Duodenal mucosa (tissue), 2 donors: ENCODE measurements around the gene SPDYE17.
"Not testable (repeated sequence)": the region's sequence is repeated elsewhere in the genome, so short reads cannot be mapped to it uniquely, and the experiment has no call there.

Experiments
- H3K27ac ChIP-seq: one replicate; pipeline ENCODE4 v1.7.0; 2013; ENCODE audit warnings: low read depth, low read length
- H3K27me3 ChIP-seq, 2 donors: one replicate each; pipeline ENCODE4 v1.7.0; 2013; ENCODE audit warnings: low read length in 2 of 2, control low read depth in 1 of 2; ENCODE audit not compliant: insufficient read depth in 2 of 2, control insufficient read depth in 1 of 2
- H3K36me3 ChIP-seq, 2 donors: one replicate each; pipeline ENCODE4 v1.7.0; 2013; ENCODE audit warnings: low read length in 2 of 2, control low read depth in 1 of 2; ENCODE audit not compliant: insufficient read depth in 2 of 2, control insufficient read depth in 1 of 2
- H3K4me1 ChIP-seq, 2 donors: one replicate each; pipeline ENCODE4 v1.7.0; 2013; ENCODE audit warnings: low read length in 2 of 2, control low read depth in 1 of 2; ENCODE audit not compliant: insufficient read depth in 2 of 2, control insufficient read depth in 1 of 2
- H3K4me3 ChIP-seq, 2 donors: one replicate each; pipeline ENCODE4 v1.7.0; 2013; ENCODE audit warnings: low read length in 2 of 2, low read depth in 1 of 2
- H3K9ac ChIP-seq, 2 donors: one replicate each; pipeline ENCODE4 v1.7.0; 2013; ENCODE audit warnings: low read length in 2 of 2, low read depth in 1 of 2
- H3K9me3 ChIP-seq, 2 donors: one replicate each; pipeline ENCODE4 v1.7.0; 2013; ENCODE audit warnings: low read length in 2 of 2, control low read depth in 1 of 2; ENCODE audit not compliant: control insufficient read depth in 1 of 2

SPDYE17 gene

GRCh38 chr7:77032261-77032660 lies at the start of gene SPDYE17:
TSS of gene SPDYE17 (minus strand) at chr7:77032361. CDS start at chr7:77030570, 1,791 bp downstream.
- not testable (repeated sequence) for H3K9me3 ChIP-seq, H3K4me3 ChIP-seq, H3K27me3 ChIP-seq, H3K27ac ChIP-seq, H3K9ac ChIP-seq, H3K36me3 ChIP-seq, H3K4me1 ChIP-seq

- H3K4me3 ChIP-seq, H3K36me3 ChIP-seq, H3K4me1 ChIP-seq, H3K27ac ChIP-seq, H3K27me3 ChIP-seq, H3K9me3 ChIP-seq, H3K9ac ChIP-seq: not testable (repeated sequence)
These were observed 48.1 kb upstream of the SPDYE17 start for GRCh38 chr7:77080236-77080635.

- H3K9ac ChIP-seq, H3K27ac ChIP-seq, H3K4me3 ChIP-seq, H3K4me1 ChIP-seq, H3K27me3 ChIP-seq, H3K9me3 ChIP-seq, H3K36me3 ChIP-seq: not testable (repeated sequence)
These were observed 47.5 kb upstream of the SPDYE17 start for GRCh38 chr7:77079624-77080023.

GRCh38 chr7:77079112-77079511 lies 47.0 kb upstream of the SPDYE17 start:
- not testable (repeated sequence) for H3K27ac ChIP-seq

GRCh38 chr7:77077060-77077459 lies 44.9 kb upstream of the SPDYE17 start:
- not testable (repeated sequence) for H3K4me1 ChIP-seq, H3K27me3 ChIP-seq, H3K36me3 ChIP-seq, H3K4me3 ChIP-seq, H3K27ac ChIP-seq, H3K9ac ChIP-seq, H3K9me3 ChIP-seq

More at GRCh38 chr7:77079112-77079511, 47.0 kb upstream of the SPDYE17 start:
- not testable (repeated sequence) for H3K4me1 ChIP-seq, H3K4me3 ChIP-seq, H3K27me3 ChIP-seq, H3K36me3 ChIP-seq, H3K9me3 ChIP-seq, H3K9ac ChIP-seq

GRCh38 chr7:77074786-77075396 lies 42.7 kb upstream of the SPDYE17 start:
- H3K9ac ChIP-seq, H3K9me3 ChIP-seq, H3K27ac ChIP-seq, H3K4me3 ChIP-seq, H3K4me1 ChIP-seq, H3K27me3 ChIP-seq, H3K36me3 ChIP-seq: not testable (repeated sequence)

- H3K27me3 ChIP-seq, H3K4me3 ChIP-seq, H3K9me3 ChIP-seq: not testable (repeated sequence)
These were observed 38.9 kb upstream of the SPDYE17 start for GRCh38 chr7:77071108-77071507.

GRCh38 chr7:77065869-77066268 lies 33.7 kb upstream of the SPDYE17 start:
- H3K27ac ChIP-seq, H3K4me3 ChIP-seq, H3K9me3 ChIP-seq, H3K36me3 ChIP-seq, H3K27me3 ChIP-seq, H3K9ac ChIP-seq, H3K4me1 ChIP-seq: not testable (repeated sequence)

More at GRCh38 chr7:77071108-77071507, 38.9 kb upstream of the SPDYE17 start:
- H3K9ac ChIP-seq, H3K4me1 ChIP-seq, H3K27ac ChIP-seq, H3K36me3 ChIP-seq: not testable (repeated sequence)

GRCh38 chr7:77063732-77064131 lies 31.6 kb upstream of the SPDYE17 start:
- not testable (repeated sequence) for H3K27ac ChIP-seq, H3K4me1 ChIP-seq, H3K27me3 ChIP-seq, H3K36me3 ChIP-seq, H3K4me3 ChIP-seq, H3K9me3 ChIP-seq, H3K9ac ChIP-seq

GRCh38 chr7:77062557-77062956 lies 30.4 kb upstream of the SPDYE17 start, which contains the start of gene SPDYE18:
TSS of gene SPDYE18 (minus strand) at chr7:77062558. CDS start at chr7:77060512, 2,046 bp downstream.
- not testable (repeated sequence) for H3K9me3 ChIP-seq, H3K4me3 ChIP-seq, H3K4me1 ChIP-seq, H3K27me3 ChIP-seq, H3K9ac ChIP-seq, H3K36me3 ChIP-seq, H3K27ac ChIP-seq

GRCh38 chr7:77026349-77026748 lies 5.8 kb downstream of the SPDYE17 start:
- not testable (repeated sequence) for H3K27ac ChIP-seq, H3K9ac ChIP-seq

More at GRCh38 chr7:77026349-77026748, 5.8 kb downstream of the SPDYE17 start:
- not testable (repeated sequence) for H3K4me1 ChIP-seq, H3K4me3 ChIP-seq, H3K36me3 ChIP-seq, H3K9me3 ChIP-seq, H3K27me3 ChIP-seq
